Endothelial cell (in vitro differentiated cells): ENCODE measurements around the gene CCDC90B. TPM values are rescaled to one million over a fixed set of nuclear protein-coding genes. Genes with fewer than 3 reads are reported as not detected.
"Not testable (repeated sequence)": the region's sequence is repeated elsewhere in the genome, so short reads cannot be mapped to it uniquely, and the experiment has no call there.

Source experiments
- DNase-seq: peaks from one replicate; pipeline ENCODE4 v3.0.0; 2021; ENCODE audit warnings: low spot score
- H3K27ac Mint-ChIP-seq: one replicate; pipeline ENCODE4 v1.8.0; 2021; ENCODE audit warnings: mixed read lengths, inconsistent platforms; ENCODE audit not compliant: unreplicated experiment
- H3K27me3 Mint-ChIP-seq: one replicate; pipeline ENCODE4 v1.8.0; 2021; ENCODE audit warnings: mild to moderate bottlenecking, moderate library complexity, mixed read lengths, inconsistent platforms; ENCODE audit not compliant: unreplicated experiment
- H3K36me3 Mint-ChIP-seq: one replicate; pipeline ENCODE4 v1.8.0; 2021; ENCODE audit warnings: mild to moderate bottlenecking, low read depth, mixed read lengths, inconsistent platforms; ENCODE audit not compliant: unreplicated experiment
- H3K4me1 Mint-ChIP-seq: one replicate; pipeline ENCODE4 v1.8.0; 2021; ENCODE audit warnings: mild to moderate bottlenecking, mixed read lengths, inconsistent platforms; ENCODE audit not compliant: unreplicated experiment
- H3K4me3 Mint-ChIP-seq: one replicate; pipeline ENCODE4 v1.8.0; 2021; ENCODE audit warnings: mild to moderate bottlenecking, mixed read lengths, inconsistent platforms; ENCODE audit not compliant: unreplicated experiment
- H3K9me3 Mint-ChIP-seq: one replicate; pipeline ENCODE4 v1.8.0; 2021; ENCODE audit warnings: mixed read lengths, inconsistent platforms; ENCODE audit not compliant: unreplicated experiment
- CTCF ChIP-seq: fragments of 200-600 bp; sonication (generic); IDR thresholded peaks from one replicate; pipeline ENCODE4 v1.5.0; 2021; ENCODE audit warnings: antibody characterized with exemption; ENCODE audit not compliant: unreplicated experiment
- total RNA-seq: library from RNA; stranded (reverse); fragmentation: NEBNext Ultra II Directional; extraction: Animal tissue kit (Norgen Biotek cat#: 25700); gene quantifications from one replicate; pipeline ENCODE4 v1.2.1, GENCODE V29; 2021; ENCODE audit not compliant: unreplicated experiment

The CCDC90B gene
- total RNA-seq, 1 donor from 2014 or later = 81.7 TPM

GRCh38 chr11:83318931-83319330, 32.8 kb upstream of the CCDC90B start:
- Mint-ChIP-seq H3K4me1 (peaks cover 4% of the 10 kb centered on the region), H3K36me3 (no peaks in the 10 kb centered on the region), H3K27ac (no peak overlapping the region), H3K27me3 (peaks cover 3% of the 10 kb centered on the region), H3K9me3 (no peaks in the 10 kb centered on the region), H3K4me3 (no peak overlapping the region)
- TF ChIP-seq CTCF = no peak
- no peak for DNase-seq

GRCh38 chr11:83317757-83318690, 31.9 kb upstream of the CCDC90B start:
- Mint-ChIP-seq H3K27me3 (peaks cover 3% of the 10 kb centered on the region), H3K36me3 (no peaks in the 10 kb centered on the region), H3K4me1 (no peaks in the 10 kb centered on the region), H3K27ac (no peak overlapping the region), H3K9me3 (no peaks in the 10 kb centered on the region), H3K4me3 (no peak overlapping the region)
- TF ChIP-seq CTCF = no peak
- DNase-seq = no peak

- H3K27ac Mint-ChIP-seq, H3K27me3 Mint-ChIP-seq, DNase-seq, H3K4me1 Mint-ChIP-seq, H3K4me3 Mint-ChIP-seq, H3K9me3 Mint-ChIP-seq, H3K36me3 Mint-ChIP-seq: not testable (repeated sequence)
Measured at GRCh38 chr11:83316897-83317268, 30.7 kb upstream of the CCDC90B start.

GRCh38 chr11:83316143-83316896, 30.2 kb upstream of the CCDC90B start:
- H3K27ac Mint-ChIP-seq, H3K9me3 Mint-ChIP-seq, H3K4me3 Mint-ChIP-seq, H3K27me3 Mint-ChIP-seq, DNase-seq, H3K4me1 Mint-ChIP-seq, H3K36me3 Mint-ChIP-seq: not testable (repeated sequence)

GRCh38 chr11:83312430-83312829, 26.3 kb upstream of the CCDC90B start:
- no peak for TF ChIP-seq CTCF
- no peaks in the 10 kb centered on the region for H3K27me3 Mint-ChIP-seq
- no peaks in the 10 kb centered on the region for H3K36me3 Mint-ChIP-seq
- no peaks in the 10 kb centered on the region for H3K9me3 Mint-ChIP-seq
- H3K4me1 Mint-ChIP-seq = no peaks in the 10 kb centered on the region
- no peak overlapping the region for H3K4me3 Mint-ChIP-seq
- DNase-seq = no peak
- no peak overlapping the region for H3K27ac Mint-ChIP-seq

GRCh38 chr11:83311701-83312100, 25.5 kb upstream of the CCDC90B start:
- Mint-ChIP-seq H3K4me3 (no peak overlapping the region), H3K4me1 (no peaks in the 10 kb centered on the region), H3K36me3 (no peaks in the 10 kb centered on the region), H3K27me3 (no peaks in the 10 kb centered on the region), H3K27ac (no peak overlapping the region), H3K9me3 (no peaks in the 10 kb centered on the region)
- no peak for TF ChIP-seq CTCF
- DNase-seq = no peak
